IMR-90 (cell line): ENCODE results near the gene PRKAB1. TPM values are rescaled to one million over a fixed set of nuclear protein-coding genes. Genes with fewer than 3 reads are reported as not detected.
A peak's percentile ranks its signal among the peaks of the same experiment; 100 is the strongest.

Source experiments
- ATAC-seq: fragments of 200-7000 bp; cut with Tn5 transposase; 2 replicates; pipeline ENCODE4 v1.9.1; 2020; ENCODE audit warnings: low read depth, mild to moderate bottlenecking, moderate library complexity
- BruUV-seq: library from RNA; stranded (reverse); fragments of 400-500 nt; replicated peaks from 2 replicates; lab custom pipeline; 2021; lab: Mats Ljungman, UMichigan
- CTCF ChIA-PET: fragments of 300-600 bp; formaldehyde crosslinking; extraction: SDS; loops from one replicate; lab custom pipeline; 2021; ENCODE audit warnings: antibody characterized with exemption; lab: Yijun Ruan, JAX
- POLR2A ChIA-PET: fragments of 300-600 bp; sonication (Branson Sonifier 250); formaldehyde crosslinking; loops from one replicate; lab custom pipeline; 2022; ENCODE audit warnings: antibody characterized with exemption; ENCODE audit not compliant: unreplicated experiment; lab: Charles Lee
- DNase-seq: peaks from one replicate; pipeline ENCODE4 v3.0.0; 2013
- H2AFZ ChIP-seq: replicated peaks from 2 replicates; pipeline ENCODE3; 2013; ENCODE audit warnings: low read length, mild to moderate bottlenecking; ENCODE audit not compliant: poor library complexity
- H2AK5ac ChIP-seq: 2 replicates; pipeline ENCODE4 v1.6.1; 2013; ENCODE audit warnings: low read depth, low read length, inconsistent platforms
- H2AK9ac ChIP-seq: replicated peaks from 2 replicates; pipeline ENCODE3; 2013; ENCODE audit warnings: mild to moderate bottlenecking, low read depth, low read length, moderate library complexity; ENCODE audit not compliant: poor library complexity
- H2BK120ac ChIP-seq: 2 replicates; pipeline ENCODE4 v1.6.1; 2013; ENCODE audit warnings: low read depth, low read length, inconsistent platforms
- H2BK15ac ChIP-seq: 3 replicates; pipeline ENCODE4 v1.6.1; 2013; ENCODE audit warnings: low read depth, low read length, inconsistent platforms
- H2BK20ac ChIP-seq: 2 replicates; pipeline ENCODE4 v1.6.1; 2013; ENCODE audit warnings: low read depth, mild to moderate bottlenecking, inconsistent platforms, low read length, moderate library complexity
- H2BK5ac ChIP-seq: 2 replicates; pipeline ENCODE4 v1.6.1; 2013; ENCODE audit warnings: mild to moderate bottlenecking, low read depth, low read length, inconsistent platforms; ENCODE audit not compliant: poor library complexity, severe bottlenecking
- H3K14ac ChIP-seq: replicated peaks from 2 replicates; pipeline ENCODE4 v1.6.1; 2013; ENCODE audit warnings: low read depth, low read length, inconsistent platforms
- H3K18ac ChIP-seq: 2 replicates; pipeline ENCODE4 v1.6.1; 2013; ENCODE audit warnings: low read depth, low read length, control low read depth
- H3K23ac ChIP-seq: 2 replicates; pipeline ENCODE4 v1.6.1; 2013; ENCODE audit warnings: low read depth, low read length, inconsistent platforms
- H3K27ac ChIP-seq: 2 replicates; pipeline ENCODE4 v1.5.1; 2013; ENCODE audit warnings: mild to moderate bottlenecking, control low read depth, low read length; ENCODE audit not compliant: insufficient read depth
- H3K27me3 ChIP-seq: 2 replicates; pipeline ENCODE4 v1.6.1; 2013; ENCODE audit warnings: low read length; ENCODE audit not compliant: control insufficient read depth, insufficient read depth
- H3K36me3 ChIP-seq: 2 replicates; pipeline ENCODE4 v1.6.1; 2013; ENCODE audit warnings: low read length, mixed read lengths; ENCODE audit not compliant: control insufficient read depth, insufficient read depth
- H3K4ac ChIP-seq: 2 replicates; pipeline ENCODE4 v1.6.1; 2013; ENCODE audit warnings: low read depth, low read length, inconsistent platforms
- H3K4me1 ChIP-seq: 2 replicates; pipeline ENCODE4 v1.6.1; 2013; ENCODE audit warnings: low read length, mixed read lengths; ENCODE audit not compliant: control insufficient read depth, insufficient read depth
- H3K4me2 ChIP-seq: 2 replicates; pipeline ENCODE4 v1.6.1; 2013; ENCODE audit warnings: low read depth, mild to moderate bottlenecking, control low read depth, low read length, moderate library complexity
- H3K4me3 ChIP-seq: 2 replicates; pipeline ENCODE4 v1.5.1; 2013; ENCODE audit warnings: low read depth, mild to moderate bottlenecking, control low read depth, low read length, moderate library complexity; ENCODE audit not compliant: insufficient read depth
- H3K56ac ChIP-seq: 2 replicates; pipeline ENCODE4 v1.6.1; 2013; ENCODE audit warnings: low read length, inconsistent platforms; ENCODE audit not compliant: insufficient read depth; ENCODE audit errors: extremely low read depth
- H3K79me1 ChIP-seq, 2 experiments: 2 replicates each; pipeline ENCODE4 v1.6.1; 2013; ENCODE audit warnings: low read length in 2 of 2, inconsistent platforms in 1 of 2, low read depth in 1 of 2
- H3K9ac ChIP-seq: 2 replicates; pipeline ENCODE4 v1.6.1; 2013; ENCODE audit warnings: low read depth, low read length, control low read depth
- H3K9me1 ChIP-seq: 2 replicates; pipeline ENCODE4 v1.6.1; 2013; ENCODE audit warnings: low read length, inconsistent platforms; ENCODE audit not compliant: insufficient read depth
- H3K9me3 ChIP-seq: 2 replicates; pipeline ENCODE4 v1.6.1; 2013; ENCODE audit warnings: low read length; ENCODE audit not compliant: control insufficient read depth, insufficient read depth
- H4K20me1 ChIP-seq: 2 replicates; pipeline ENCODE4 v1.6.1; 2013; ENCODE audit warnings: low read length, inconsistent platforms; ENCODE audit not compliant: insufficient read depth
- H4K5ac ChIP-seq: 2 replicates; pipeline ENCODE4 v1.6.1; 2013; ENCODE audit warnings: mild to moderate bottlenecking, low read depth, low read length, control low read depth
- H4K8ac ChIP-seq, 2 experiments: 2 replicates each; pipeline ENCODE4 v1.6.1; 2013; ENCODE audit warnings: low read depth in 2 of 2, low read length in 2 of 2, control low read depth in 1 of 2, inconsistent platforms in 1 of 2
- H4K91ac ChIP-seq: 2 replicates; pipeline ENCODE4 v1.6.1; 2013; ENCODE audit warnings: low read depth, low read length, inconsistent platforms; ENCODE audit not compliant: insufficient read depth
- ELK1 ChIP-seq: fragments of 150-350 bp; IDR thresholded peaks from 2 replicates; pipeline ENCODE4 v1.6.1; 2016; ENCODE audit warnings: low read depth, mild to moderate bottlenecking, low read length, moderate library complexity, borderline replicate concordance
- MAZ ChIP-seq: IDR thresholded peaks from 2 replicates; pipeline ENCODE4 v1.6.1; 2012; ENCODE audit warnings: low read depth, mild to moderate bottlenecking, low read length, improper control_type of control experiment, moderate library complexity, borderline replicate concordance
- WGBS, 2 experiments: methylation state at CpG; one replicate each; pipeline versions ENCODE4 v1.1.5 to v1.1.7; 2013; ENCODE audit warnings: missing lambda C conversion rate in 2 of 2; ENCODE audit not compliant: insufficient read length in 1 of 2; ENCODE audit errors: extremely low coverage in 2 of 2; 5-methylcytosine and 5-hydroxymethylcytosine counted together
- dilution Hi-C: fragments of 300-500 bp; cut with HindIII; formaldehyde crosslinking; loops from one replicate; pipeline ENCODE4 v1.14.3; 2018; ENCODE audit warnings: low sequenced_read_pairs; ENCODE audit not compliant: unreplicated experiment
- in situ Hi-C: fragments of 300-500 bp; cut with MboI; formaldehyde crosslinking; loops from 3 replicates; pipeline ENCODE4 v1.14.3; 2019; ENCODE audit warnings: low sequenced_read_pairs, inconsistent platforms, mixed read lengths
- intact Hi-C: fragments of 100-400 bp; cut with micrococcal nuclease; formaldehyde crosslinking; loops from 2 replicates; pipeline ENCODE4 v1.10.0; 2022
- polyA plus RNA-seq, 3 experiments: library from polyadenylated mRNA; depleted of rRNA; stranded (reverse); fragments of >200 nt; gene quantifications; 2 replicates each; pipeline ENCODE4 v1.2.3, GENCODE V29; 2012; ENCODE audit warnings: low replicate concordance in 1 of 3
- total RNA-seq: library from RNA; depleted of rRNA; stranded (reverse); fragments of >200 nt; gene quantifications from 2 replicates; pipeline ENCODE4 v1.2.3, GENCODE V29; 2012

PRKAB1 gene
- total and polyA plus RNA-seq, 2 of the 4 experiments (the other 2 are of a cell fraction) = 9.7 to 19.3 TPM

- Histone ChIP-seq H3K4me1 (peaks cover 10% of the 10 kb centered on the region), H3K9me1 (peaks cover 9% of the 10 kb centered on the region; the same call in 1 of the 2 replicates), H2BK20ac (no peak overlapping the region), H3K4me3 (no peak overlapping the region), H3K18ac (peak overlapping the region; percentile 51; the same call in 1 of the 2 replicates), H3K4me2 (no peak overlapping the region), H2AFZ (no peak overlapping the region), H2AK9ac (no peak overlapping the region), H2BK15ac (no peak overlapping the region), H4K91ac (no peak overlapping the region), H4K8ac (no peak overlapping the region), H4K5ac (0 out of 2 replicates have a peak overlapping the region, but pooled peaks have one; percentile 50), H3K9me3 (no peaks in the 10 kb centered on the region), H2BK5ac (no peak overlapping the region), H3K36me3 (0 out of 2 replicates have a peak, but pooled peaks cover 3% of the 10 kb centered on the region), H3K79me1 (peaks cover 0 to 13% of the 10 kb centered on the region in 2 experiments; a peak in 1 of 4 replicates), H2BK120ac (no peak overlapping the region), H4K20me1 (no peaks in the 10 kb centered on the region), H2AK5ac (no peak overlapping the region), H3K27ac (no peak overlapping the region), H3K27me3 (no peaks in the 10 kb centered on the region), H3K14ac (no peak overlapping the region), H3K23ac (no peak overlapping the region), H3K4ac (no peak overlapping the region), H3K56ac (no peak overlapping the region), H3K9ac (no peak overlapping the region)
- TF ChIP-seq MAZ (no peak), ELK1 (no peak)
- WGBS, 2 experiments = 90% methylated on average over 3 of the region's 6 CpGs; no CpG with 5 or more reads in 1 of the 2 experiments
- BruUV-seq = no TSS peak
- CTCF ChIA-PET = no interaction called here
- intact Hi-C loops (no loop called here), dilution Hi-C loops (no loop called here), in situ Hi-C loops (no loop called here)
- POLR2A ChIA-PET = no interaction called here
- no peak for DNase-seq
- ATAC-seq = no peak
Measured at GRCh38 chr12:119691202-119691810, 23.4 kb downstream of the PRKAB1 start.
